K562 (cell line): ENCODE measurements around the gene CCNK. TPM values are rescaled to one million over a fixed set of nuclear protein-coding genes. Genes with fewer than 3 reads are reported as not detected.
A peak's percentile ranks its signal among the peaks of the same experiment; 100 is the strongest.

Experiments
- ATAC-seq: fragments of 200-7000 bp; cut with Tn5 transposase; 3 replicates; pipeline ENCODE4 v1.9.1; 2020; ENCODE audit warnings: moderate library complexity
- BruUV-seq: library from RNA; stranded (reverse); fragments of 400-500 nt; replicated peaks from 2 replicates; lab custom pipeline; 2021; lab: Mats Ljungman, UMichigan
- CTCF ChIA-PET: fragments of 300-600 bp; formaldehyde crosslinking; extraction: SDS; loops from one replicate; lab custom pipeline; 2021; ENCODE audit warnings: low intra/inter-chr PET ratio; lab: Yijun Ruan, JAX
- POLR2A ChIA-PET: fragments of 300-600, 350-650 bp; sonication (Branson Sonifier 250); formaldehyde crosslinking; extraction: SDS; loops from one replicate; lab custom pipeline; 2021; ENCODE audit warnings: antibody characterized with exemption, inconsistent platforms; lab: Yijun Ruan, JAX
- DNase-seq, 4 experiments: peaks; one replicate each; pipeline versions ENCODE4 v3.0.0 to v3.0.0-alpha.2; 2011 to 2018; ENCODE audit warnings: low spot score in 3 of 4, mixed read lengths in 3 of 4; ENCODE audit errors: extremely low read depth in 1 of 4
- FAIRE-seq: peaks from 2 replicates; lab custom pipeline; 2011; peaks lifted over from hg19 to GRCh38; lab: Jason Lieb, UNC
- H2AFZ ChIP-seq: 2 replicates; pipeline ENCODE4 v1.6.0; 2011; ENCODE audit warnings: low read depth, low read length, control low read depth, inconsistent platforms
- H3K27ac ChIP-seq: fragments of 200-600 bp; 3 replicates; pipeline ENCODE4 v1.8.0; 2011; ENCODE audit warnings: low read depth, mild to moderate bottlenecking, control low read depth, inconsistent platforms, low read length, moderate library complexity, mixed read lengths; ENCODE audit errors: extremely low read depth
- H3K27me3 ChIP-seq, 2 experiments: fragments of 300-600 bp in 1 of 2; 2 replicates in 1 of 2; 3 replicates in 1 of 2; pipeline versions ENCODE4 v1.6.0 to v1.8.0; 2011; ENCODE audit warnings: inconsistent platforms in 2 of 2, low read length in 2 of 2, mild to moderate bottlenecking in 1 of 2, mixed read lengths in 1 of 2, moderate library complexity in 1 of 2; ENCODE audit not compliant: control insufficient read depth in 2 of 2, insufficient read depth in 2 of 2
- H3K36me3 ChIP-seq: fragments of 300-600 bp; 3 replicates; pipeline ENCODE4 v1.8.0; 2011; ENCODE audit warnings: mild to moderate bottlenecking, low read length, inconsistent platforms; ENCODE audit not compliant: control insufficient read depth, insufficient read depth
- H3K4me1 ChIP-seq, 2 experiments: fragments of 200-600 bp in 1 of 2; replicated peaks in 1 of 2; 2 replicates in 1 of 2; 3 replicates in 1 of 2; pipeline versions ENCODE4 v1.5.1 to v1.8.0; 2011; ENCODE audit warnings: inconsistent platforms in 2 of 2, low read length in 2 of 2, mild to moderate bottlenecking in 1 of 2, mixed read lengths in 1 of 2, moderate library complexity in 1 of 2; ENCODE audit not compliant: control insufficient read depth in 2 of 2, insufficient read depth in 2 of 2
- H3K4me2 ChIP-seq: 2 replicates; pipeline ENCODE4 v1.6.1; 2011; ENCODE audit warnings: low read length, control low read depth, inconsistent platforms, mixed read lengths; ENCODE audit not compliant: insufficient read depth
- H3K4me3 ChIP-seq: fragments of 200-600 bp; sonication (generic), shearing (Covaris generic); 2 replicates; pipeline ENCODE4 v1.5.1; 2016; ENCODE audit warnings: control low read depth, inconsistent platforms
- H3K79me2 ChIP-seq: fragments of 200-600 bp; 3 replicates; pipeline ENCODE4 v1.8.0; 2011; ENCODE audit warnings: low read length, inconsistent platforms; ENCODE audit not compliant: control insufficient read depth, insufficient read depth
- H3K9ac ChIP-seq, 2 experiments: 2 replicates each; pipeline versions ENCODE4 v1.6.0 to v1.6.1; 2011; ENCODE audit warnings: low read depth in 2 of 2, low read length in 2 of 2, control low read depth in 1 of 2, inconsistent platforms in 1 of 2, mild to moderate bottlenecking in 1 of 2, mixed read lengths in 1 of 2; ENCODE audit not compliant: insufficient read depth in 1 of 2
- H3K9me1 ChIP-seq: one replicate; pipeline ENCODE4 v1.6.0; 2011; ENCODE audit warnings: inconsistent platforms, mild to moderate bottlenecking, low read length, moderate library complexity; ENCODE audit not compliant: control insufficient read depth, insufficient read depth
- H3K9me3 ChIP-seq: replicated peaks from 2 replicates; pipeline ENCODE4 v1.5.1; 2011; ENCODE audit warnings: low read depth, low read length, inconsistent platforms; ENCODE audit not compliant: control insufficient read depth, insufficient read depth
- H4K20me1 ChIP-seq: replicated peaks from 2 replicates; pipeline ENCODE4 v1.6.1; 2011; ENCODE audit warnings: low read length, inconsistent platforms, mixed read lengths; ENCODE audit not compliant: control insufficient read depth, insufficient read depth
- DMBX1 ChIP-seq: fragments of 250-450 bp; sonication (Bioruptor Pico); IDR thresholded peaks from 2 replicates; pipeline ENCODE4 v1.8.0; 2022; ENCODE audit warnings: inconsistent platforms, mild to moderate bottlenecking, moderate library complexity, borderline replicate concordance
- EP300 ChIP-seq: IDR thresholded peaks from 2 replicates; pipeline ENCODE4 v1.6.1; 2012; ENCODE audit warnings: low read length, improper control_type of control experiment
- KAT7 ChIP-seq: sonication (generic); formaldehyde crosslinking; IDR thresholded peaks from 2 replicates; pipeline ENCODE4 v1.8.0; 2022; ENCODE audit warnings: missing genetic modification reagents, mild to moderate bottlenecking, borderline replicate concordance
- NFATC3 ChIP-seq: fragments of 450-650 bp; IDR thresholded peaks from 2 replicates; pipeline ENCODE4 v1.6.1; 2017; ENCODE audit warnings: mild to moderate bottlenecking
- NFXL1 ChIP-seq: fragments of 450-650 bp; formaldehyde crosslinking; IDR thresholded peaks from 2 replicates; pipeline ENCODE4 v1.4.0; 2021; ENCODE audit warnings: mild to moderate bottlenecking
- SAFB ChIP-seq: fragments of 200-400 bp; formaldehyde crosslinking; IDR thresholded peaks from 2 replicates; pipeline ENCODE4 v1.6.1; 2017; ENCODE audit warnings: low read depth, low read length, borderline replicate concordance
- SAP30 ChIP-seq: fragments of 200-600 bp; sonication (generic); IDR thresholded peaks from 2 replicates; pipeline ENCODE4 v1.6.1; 2012; ENCODE audit warnings: borderline replicate concordance, low read depth, mild to moderate bottlenecking, moderate library complexity, low read length, control low read depth, inconsistent platforms; ENCODE audit not compliant: insufficient read depth, poor library complexity, severe bottlenecking
- SIN3B ChIP-seq: fragments of 450-650 bp; IDR thresholded peaks from 2 replicates; pipeline ENCODE4 v1.6.1; 2017; ENCODE audit warnings: low read depth, mild to moderate bottlenecking, moderate library complexity
- STAG1 ChIP-seq: sonication (generic); formaldehyde crosslinking; IDR thresholded peaks from 2 replicates; pipeline ENCODE4 v1.5.0; 2020; ENCODE audit warnings: missing genetic modification reagents, borderline replicate concordance
- YY1 ChIP-seq, 3 experiments: IDR thresholded peaks; 2 replicates each; pipeline ENCODE4 v1.6.1; 2011; ENCODE audit warnings: low read length in 2 of 3, mild to moderate bottlenecking in 2 of 3, moderate library complexity in 2 of 3, borderline replicate concordance in 1 of 3, control low read depth in 1 of 3, low read depth in 1 of 3; ENCODE audit not compliant: insufficient read depth in 3 of 3, insufficient replicate concordance in 2 of 3, control insufficient read depth in 1 of 3, insufficient read length in 1 of 3; ENCODE audit errors: extremely low read depth in 1 of 3
- WGBS: fragments of 100-300 bp; shearing (Covaris generic); methylation state at CpG from one replicate; pipeline ENCODE4 v1.1.6; 2016; ENCODE audit warnings: low coverage, mixed read lengths; ENCODE audit not compliant: insufficient coverage; ENCODE audit errors: missing lambda C conversion rate; 5-methylcytosine and 5-hydroxymethylcytosine counted together
- in situ Hi-C: fragments of 300-500 bp; cut with MboI; formaldehyde crosslinking; loops from 4 replicates; pipeline ENCODE4 v1.15.0; 2018; ENCODE audit warnings: inconsistent platforms, mixed read lengths
- intact Hi-C: fragments of 100-400 bp; cut with micrococcal nuclease; formaldehyde crosslinking; loops from 2 replicates; pipeline ENCODE4 v1.14.2; 2022
- polyA plus RNA-seq, 8 experiments: library from polyadenylated mRNA; depleted of rRNA in 4 of 8; stranded (reverse) in 5 of 8; unstranded in 3 of 8; fragments of >200 nt; fragmentation: Nextera tagmentation in 2 of 8; fragmentation: Illumina TruSeq in 1 of 8; extraction: Ambion mirVana in 2 of 8; extraction: Trizol in 1 of 8; gene quantifications; 2 replicates each; pipeline versions ENCODE4 v1.2.1 to v1.2.3, GENCODE V29; 2011 to 2014; ENCODE audit warnings: inconsistent platforms in 1 of 8, missing spikeins in 1 of 8
- total RNA-seq, 7 experiments: library from RNA; depleted of rRNA in 6 of 7; stranded (reverse); fragments of >200 nt in 6 of 7; fragmentation: Illumina TruSeq in 2 of 7; extraction: Trizol in 2 of 7; gene quantifications; 2 replicates each; pipeline versions ENCODE4 v1.2.1 to v1.2.3, GENCODE V29; 2011 to 2021; ENCODE audit warnings: low replicate concordance in 1 of 7
- TF ChIP-seq, protein P1 (sequence below): fragments of 250-450 bp; sonication (Bioruptor Pico); IDR thresholded peaks from 2 replicates; pipeline ENCODE4 v1.4.0; 2020; ENCODE audit warnings: mild to moderate bottlenecking, moderate library complexity, borderline replicate concordance
- TF ChIP-seq, protein P2 (sequence below), 2 experiments: fragments of 450-650 bp; conservative IDR thresholded peaks; 2 replicates each; pipeline ENCODE4 v1.6.1; 2017; ENCODE audit warnings: mild to moderate bottlenecking in 2 of 2, moderate library complexity in 2 of 2
- TF ChIP-seq, protein P3 (sequence below): IDR thresholded peaks from 3 replicates; pipeline ENCODE4 v1.6.1; 2011; ENCODE audit warnings: borderline replicate concordance, mild to moderate bottlenecking; ENCODE audit not compliant: insufficient read length, insufficient read depth

The CCNK gene
- total and polyA plus RNA-seq, 9 of the 15 experiments (the other 6 are each of a cell fraction or from before 2014, with no cell fraction given): 5.8 to 84.2 (median 16.4) TPM

DNA sequence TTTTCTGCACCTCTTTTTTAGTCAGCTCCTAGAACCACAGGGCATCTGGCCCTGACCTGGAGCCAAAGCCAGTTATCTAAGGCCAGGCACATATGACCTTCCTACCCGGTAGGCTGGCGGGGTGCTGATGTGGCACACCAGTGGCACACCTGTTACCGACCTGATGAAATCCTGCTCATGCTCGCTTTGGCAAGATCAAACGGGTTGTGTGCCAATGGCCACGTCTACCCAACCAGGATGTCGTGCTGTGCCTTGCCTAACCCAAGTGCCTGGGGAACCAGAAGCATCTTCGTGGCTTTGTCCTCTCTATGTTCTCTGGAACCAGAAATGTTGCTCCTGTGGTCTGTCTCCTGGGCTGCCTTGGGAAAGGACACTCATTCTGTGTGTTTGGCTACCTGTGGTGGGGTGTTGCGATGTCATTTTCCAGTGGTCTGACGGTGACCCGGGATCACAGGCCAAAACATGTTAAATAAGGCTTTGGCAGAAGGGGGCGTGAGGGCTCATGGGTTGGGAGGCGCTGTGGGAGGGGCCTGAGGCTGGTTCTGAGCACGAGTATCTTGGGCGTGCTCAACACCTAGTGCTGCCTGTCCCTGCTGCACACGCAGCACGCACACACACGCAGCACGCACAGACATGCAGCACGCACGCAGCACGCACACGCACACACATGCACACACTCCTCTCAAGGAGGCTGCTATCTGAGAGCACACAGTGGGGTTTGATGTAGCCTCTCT is 27.9 kb downstream of the CCNK start:
- FAIRE-seq: no peak
- in situ Hi-C loops: no loop called here
- peaks cover 67% of the 10 kb centered on the region for H3K36me3 ChIP-seq

More for the DNA sequence above, 27.9 kb downstream of the CCNK start:
- BruUV-seq: no TSS peak
- H3K9me1 ChIP-seq: no peaks in the 10 kb centered on the region
- H3K9ac ChIP-seq: no peak overlapping the region
- H3K9me3 ChIP-seq: no peaks in the 10 kb centered on the region
- no peaks in the 10 kb centered on the region for H3K27me3 ChIP-seq
- peak; percentile 62 for ATAC-seq
- DNase-seq: peak in 2 of 4 experiments; percentile 17 to 23
- H3K4me2 ChIP-seq: no peak overlapping the region
- ChIA-PET POLR2A (interaction anchor here (0.7 kb wide), 1 partner anchor 36 kb away, joined by 3 read pairs; no protein-coding TSS in a partner anchor), CTCF (no interaction called here)
- 83% methylated on average over 19 of the region's 23 CpGs for WGBS
- peaks cover 0 to 6% of the 10 kb centered on the region in 2 experiments; a peak in 2 of 5 replicates for H3K4me1 ChIP-seq
- 0 out of 2 replicates have a peak, but pooled peaks cover 7% of the 10 kb centered on the region for H4K20me1 ChIP-seq
- no peaks in the 10 kb centered on the region for H3K79me2 ChIP-seq
- H2AFZ ChIP-seq: no peak overlapping the region
- no peak overlapping the region for H3K4me3 ChIP-seq
- intact Hi-C loops: no loop called here
- TF ChIP-seq, protein P1, sequence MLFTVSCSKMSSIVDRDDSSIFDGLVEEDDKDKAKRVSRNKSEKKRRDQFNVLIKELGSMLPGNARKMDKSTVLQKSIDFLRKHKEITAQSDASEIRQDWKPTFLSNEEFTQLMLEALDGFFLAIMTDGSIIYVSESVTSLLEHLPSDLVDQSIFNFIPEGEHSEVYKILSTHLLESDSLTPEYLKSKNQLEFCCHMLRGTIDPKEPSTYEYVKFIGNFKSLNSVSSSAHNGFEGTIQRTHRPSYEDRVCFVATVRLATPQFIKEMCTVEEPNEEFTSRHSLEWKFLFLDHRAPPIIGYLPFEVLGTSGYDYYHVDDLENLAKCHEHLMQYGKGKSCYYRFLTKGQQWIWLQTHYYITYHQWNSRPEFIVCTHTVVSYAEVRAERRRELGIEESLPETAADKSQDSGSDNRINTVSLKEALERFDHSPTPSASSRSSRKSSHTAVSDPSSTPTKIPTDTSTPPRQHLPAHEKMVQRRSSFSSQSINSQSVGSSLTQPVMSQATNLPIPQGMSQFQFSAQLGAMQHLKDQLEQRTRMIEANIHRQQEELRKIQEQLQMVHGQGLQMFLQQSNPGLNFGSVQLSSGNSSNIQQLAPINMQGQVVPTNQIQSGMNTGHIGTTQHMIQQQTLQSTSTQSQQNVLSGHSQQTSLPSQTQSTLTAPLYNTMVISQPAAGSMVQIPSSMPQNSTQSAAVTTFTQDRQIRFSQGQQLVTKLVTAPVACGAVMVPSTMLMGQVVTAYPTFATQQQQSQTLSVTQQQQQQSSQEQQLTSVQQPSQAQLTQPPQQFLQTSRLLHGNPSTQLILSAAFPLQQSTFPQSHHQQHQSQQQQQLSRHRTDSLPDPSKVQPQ (CRISPR knock-in tag): no peak
- TF ChIP-seq DMBX1 (CRISPR knock-in tag) (no peak), NFXL1 (no peak), SIN3B (no peak), EP300 (no peak), SAP30 (no peak), STAG1 (CRISPR knock-in tag) (no peak), KAT7 (CRISPR knock-in tag) (no peak), YY1 (IDR thresholded peaks at IDR 0.05; ENCODE audit: borderline replicate concordance in 1 of 3, control insufficient read depth in 1 of 3, extremely low read depth in 1 of 3, insufficient read depth in 3 of 3, insufficient read length in 1 of 3, insufficient replicate concordance in 2 of 3, low read depth in 1 of 3, low read length in 2 of 3) (no peak), SAFB (no peak), NFATC3 (no peak)
- TF ChIP-seq, protein P2, sequence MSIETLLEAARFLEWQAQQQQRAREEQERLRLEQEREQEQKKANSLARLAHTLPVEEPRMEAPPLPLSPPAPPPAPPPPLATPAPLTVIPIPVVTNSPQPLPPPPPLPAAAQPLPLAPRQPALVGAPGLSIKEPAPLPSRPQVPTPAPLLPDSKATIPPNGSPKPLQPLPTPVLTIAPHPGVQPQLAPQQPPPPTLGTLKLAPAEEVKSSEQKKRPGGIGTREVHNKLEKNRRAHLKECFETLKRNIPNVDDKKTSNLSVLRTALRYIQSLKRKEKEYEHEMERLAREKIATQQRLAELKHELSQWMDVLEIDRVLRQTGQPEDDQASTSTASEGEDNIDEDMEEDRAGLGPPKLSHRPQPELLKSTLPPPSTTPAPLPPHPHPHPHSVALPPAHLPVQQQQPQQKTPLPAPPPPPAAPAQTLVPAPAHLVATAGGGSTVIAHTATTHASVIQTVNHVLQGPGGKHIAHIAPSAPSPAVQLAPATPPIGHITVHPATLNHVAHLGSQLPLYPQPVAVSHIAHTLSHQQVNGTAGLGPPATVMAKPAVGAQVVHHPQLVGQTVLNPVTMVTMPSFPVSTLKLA (conservative IDR thresholded peaks at IDR 0.05): no peak
- TF ChIP-seq, protein P3, sequence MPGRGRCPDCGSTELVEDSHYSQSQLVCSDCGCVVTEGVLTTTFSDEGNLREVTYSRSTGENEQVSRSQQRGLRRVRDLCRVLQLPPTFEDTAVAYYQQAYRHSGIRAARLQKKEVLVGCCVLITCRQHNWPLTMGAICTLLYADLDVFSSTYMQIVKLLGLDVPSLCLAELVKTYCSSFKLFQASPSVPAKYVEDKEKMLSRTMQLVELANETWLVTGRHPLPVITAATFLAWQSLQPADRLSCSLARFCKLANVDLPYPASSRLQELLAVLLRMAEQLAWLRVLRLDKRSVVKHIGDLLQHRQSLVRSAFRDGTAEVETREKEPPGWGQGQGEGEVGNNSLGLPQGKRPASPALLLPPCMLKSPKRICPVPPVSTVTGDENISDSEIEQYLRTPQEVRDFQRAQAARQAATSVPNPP: no peak
- H3K27ac ChIP-seq: no peak overlapping the region
